Activated CD8-positive, alpha-beta T cell treated with anti-CD3 and anti-CD28 coated beads for 36 hours (primary cell): ENCODE measurements around the gene NSMCE4A. TPM values are rescaled to one million over a fixed set of nuclear protein-coding genes. Genes with fewer than 3 reads are reported as not detected.

Experiments used
- ATAC-seq: fragments of 200-7000 bp; cut with Tn5 transposase; one replicate; pipeline ENCODE4 v1.10.0; 2021; ENCODE audit warnings: mild to moderate bottlenecking, moderate library complexity
- CTCF ChIA-PET: fragments of 350-600 bp; sonication (Branson Sonifier 250); formaldehyde crosslinking; loops from one replicate; lab custom pipeline; 2021; ENCODE audit warnings: antibody characterized with exemption; lab: Charles Lee
- POLR2A ChIA-PET: fragments of 350-600 bp; sonication (Branson Sonifier 250); formaldehyde crosslinking; loops from one replicate; lab custom pipeline; 2021; ENCODE audit warnings: antibody characterized with exemption; lab: Charles Lee
- DNase-seq: peaks from one replicate; pipeline ENCODE4 v3.0.0-alpha.2; 2020
- H3K27ac Mint-ChIP-seq: one replicate; pipeline ENCODE4 v1.8.0; 2021; ENCODE audit warnings: mild to moderate bottlenecking, mixed read lengths
- H3K27me3 Mint-ChIP-seq: one replicate; pipeline ENCODE4 v1.8.0; 2021; ENCODE audit warnings: mixed read lengths
- H3K36me3 Mint-ChIP-seq: one replicate; pipeline ENCODE4 v1.8.0; 2021; ENCODE audit warnings: low read depth, mixed read lengths
- H3K4me1 Mint-ChIP-seq: one replicate; pipeline ENCODE4 v1.8.0; 2021; ENCODE audit warnings: low read depth, mixed read lengths
- H3K4me3 Mint-ChIP-seq: one replicate; pipeline ENCODE4 v1.8.0; 2021; ENCODE audit warnings: mild to moderate bottlenecking, moderate library complexity, mixed read lengths
- H3K9me3 Mint-ChIP-seq: one replicate; pipeline ENCODE4 v1.8.0; 2021; ENCODE audit warnings: mixed read lengths
- CTCF ChIP-seq: fragments of 200-600 bp; IDR thresholded peaks from one replicate; pipeline ENCODE4 v1.8.0; 2022; ENCODE audit warnings: antibody characterized with exemption, mild to moderate bottlenecking
- intact Hi-C: fragments of 100-400 bp; cut with micrococcal nuclease; formaldehyde crosslinking; loops from one replicate; pipeline ENCODE4 v1.10.0; 2022
- total RNA-seq, 2 experiments: library from RNA; stranded (reverse); gene quantifications; one replicate each; pipeline ENCODE4 v1.2.3, GENCODE V29; 2021

The NSMCE4A gene
- total RNA-seq, 2 experiments from 2014 or later = 49.7 to 50.8 TPM

GRCh38 chr10:121911421-121911697, 63.7 kb downstream of the NSMCE4A start:
- H3K4me3 Mint-ChIP-seq = no peak overlapping the region

GRCh38 chr10:121910673-121911420, 64.2 kb downstream of the NSMCE4A start:
- ChIA-PET POLR2A (no interaction called here), CTCF (interaction anchor here (2.1 kb wide), 1 partner anchor 10 kb away, joined by 8 read pairs; no protein-coding TSS in a partner anchor)
- DNase-seq = no peak
- intact Hi-C loops = no loop called here
- H3K4me3 Mint-ChIP-seq = no peak overlapping the region
- H3K27ac Mint-ChIP-seq = peak overlapping the region; percentile 59
- no peak for ATAC-seq
- H3K36me3 Mint-ChIP-seq = peaks cover 24% of the 10 kb centered on the region
- no peaks in the 10 kb centered on the region for H3K9me3 Mint-ChIP-seq
- H3K27me3 Mint-ChIP-seq = no peaks in the 10 kb centered on the region
- no peak for TF ChIP-seq CTCF
- H3K4me1 Mint-ChIP-seq = peaks cover 3% of the 10 kb centered on the region

More at GRCh38 chr10:121911421-121911697, 63.7 kb downstream of the NSMCE4A start:
- ChIA-PET POLR2A (no interaction called here), CTCF (interaction anchor here (0.8 to 2.1 kb wide), 2 partner anchors 10 to 25 kb away, joined by 3 to 8 read pairs; no protein-coding TSS in a partner anchor)
- no peak overlapping the region for H3K27ac Mint-ChIP-seq
- no peak for TF ChIP-seq CTCF
- DNase-seq (no peak), ATAC-seq (no peak)
- H3K4me1 Mint-ChIP-seq = peaks cover 3% of the 10 kb centered on the region
- no peaks in the 10 kb centered on the region for H3K9me3 Mint-ChIP-seq
- H3K27me3 Mint-ChIP-seq = no peaks in the 10 kb centered on the region
- intact Hi-C loops = no loop called here
- H3K36me3 Mint-ChIP-seq = peaks cover 26% of the 10 kb centered on the region

Other genes starting within 250 kb of the NSMCE4A start
- gene ATE1, start 47.2 kb downstream of the NSMCE4A start, total RNA-seq = 10 to 100 TPM; 18.0 to 19.2 TPM
- not detected for gene TACC2, start 13.9 kb upstream of the NSMCE4A start, total RNA-seq